A673 (cell line): ENCODE measurements around the gene TAF1C. TPM values are rescaled to one million over a fixed set of nuclear protein-coding genes. Genes with fewer than 3 reads are reported as not detected.

ENCODE experiments used
- BruUV-seq: library from RNA; stranded (reverse); fragments of 400-500 nt; replicated peaks from 2 replicates; lab custom pipeline; 2021; lab: Mats Ljungman, UMichigan
- CTCF ChIA-PET: fragments of 300-600 bp; sonication (Branson Sonifier 250); formaldehyde crosslinking; loops from one replicate; lab custom pipeline; 2022; ENCODE audit warnings: antibody characterized with exemption; lab: Charles Lee
- POLR2A ChIA-PET: fragments of 300-600 bp; sonication (Branson Sonifier 250); formaldehyde crosslinking; loops from one replicate; lab custom pipeline; 2022; ENCODE audit warnings: antibody characterized with exemption; ENCODE audit not compliant: low non-redundant PET; lab: Charles Lee
- DNase-seq: peaks from one replicate; pipeline ENCODE4 v3.0.0-alpha.2; 2015; ENCODE audit warnings: low spot score
- H3K27ac ChIP-seq: fragments of 200-600 bp; sonication (generic); 2 replicates; pipeline ENCODE4 v1.5.1; 2016; ENCODE audit warnings: mixed run types, low read depth, mild to moderate bottlenecking, mixed read lengths, antibody characterized with exemption, low read length; ENCODE audit not compliant: poor library complexity, severe bottlenecking
- H3K27me3 ChIP-seq: fragments of 200-600 bp; sonication (generic); replicated peaks from 2 replicates; pipeline ENCODE4 v1.6.1; 2017; ENCODE audit warnings: mixed run types, low read depth, mild to moderate bottlenecking, mixed read lengths, antibody characterized with exemption, low read length; ENCODE audit not compliant: insufficient read depth, poor library complexity
- H3K36me3 ChIP-seq: fragments of 200-600 bp; sonication (generic); 2 replicates; pipeline ENCODE4 v1.6.1; 2016; ENCODE audit warnings: mixed run types, mild to moderate bottlenecking, mixed read lengths, antibody characterized with exemption, low read length; ENCODE audit not compliant: insufficient read depth, poor library complexity, severe bottlenecking
- H3K4me1 ChIP-seq: fragments of 200-600 bp; sonication (generic); 2 replicates; pipeline ENCODE4 v1.6.1; 2017; ENCODE audit warnings: mixed run types, mild to moderate bottlenecking, mixed read lengths, antibody characterized with exemption, low read length; ENCODE audit not compliant: insufficient read depth, poor library complexity, severe bottlenecking
- H3K4me3 ChIP-seq: fragments of 200-600 bp; sonication (generic); 2 replicates; pipeline ENCODE4 v1.5.1; 2016; ENCODE audit warnings: low read depth, mixed run types, mild to moderate bottlenecking, mixed read lengths, low read length; ENCODE audit not compliant: poor library complexity, severe bottlenecking
- H3K9me3 ChIP-seq: fragments of 200-600 bp; sonication (generic); 2 replicates; pipeline ENCODE4 v1.6.1; 2016; ENCODE audit warnings: mixed run types, low read depth, mild to moderate bottlenecking, mixed read lengths, antibody characterized with exemption, low read length; ENCODE audit not compliant: poor library complexity, severe bottlenecking
- EZH2 ChIP-seq: fragments of 200-600 bp; sonication (generic); IDR thresholded peaks from 2 replicates; pipeline ENCODE4 v1.6.1; 2017; ENCODE audit warnings: borderline replicate concordance, low read depth, mild to moderate bottlenecking, mixed read lengths, antibody characterized with exemption, low read length; ENCODE audit not compliant: poor library complexity, severe bottlenecking
- intact Hi-C: fragments of 100-400 bp; cut with micrococcal nuclease; formaldehyde crosslinking; loops from one replicate; pipeline ENCODE4 v1.10.0; 2022; ENCODE audit not compliant: unreplicated experiment
- total RNA-seq: library from RNA; stranded (reverse); gene quantifications from 2 replicates; pipeline ENCODE4 v1.2.3, GENCODE V29; 2021
- TF ChIP-seq, protein P1 (sequence below): fragments of 300-800, 200-600 bp; sonication (generic); conservative IDR thresholded peaks from 2 replicates; pipeline ENCODE4 v1.5.1; 2017; ENCODE audit warnings: low read depth, mild to moderate bottlenecking, antibody characterized with exemption, low read length, moderate library complexity, mixed read lengths

TAF1C gene
- total RNA-seq, 1 experiment from 2014 or later: 58.4 TPM

DNA sequence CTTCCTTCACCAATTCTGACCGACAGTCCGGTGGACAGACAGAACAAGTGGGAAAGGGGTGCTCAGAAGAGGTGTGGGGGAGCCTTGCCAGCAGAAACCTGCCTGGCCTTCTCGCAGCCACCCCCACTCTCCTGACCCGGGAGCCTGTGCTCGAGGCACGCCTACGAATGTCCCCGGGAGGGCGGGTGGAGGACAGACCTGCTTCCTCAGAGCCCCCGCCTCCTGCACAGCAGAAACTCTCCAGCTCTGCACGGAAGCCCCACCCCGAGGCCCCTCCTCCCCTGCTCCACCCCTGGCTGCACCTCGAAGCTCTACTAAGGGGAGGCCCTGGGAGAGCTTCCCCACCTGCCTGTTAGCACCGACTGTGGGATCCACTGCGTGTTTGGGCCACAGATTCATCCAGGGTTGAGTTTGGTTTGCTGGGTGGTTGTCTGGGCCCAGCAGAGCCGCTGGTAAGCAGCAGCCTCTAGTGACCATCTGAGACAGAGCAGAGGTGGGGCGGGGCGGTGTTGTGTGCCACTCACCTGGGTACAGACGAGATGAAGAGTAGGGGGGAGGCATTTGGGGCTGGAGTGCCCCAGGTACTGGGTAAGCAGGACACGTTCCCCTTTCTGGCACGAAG lies 6.2 kb downstream of the TAF1C start:
- ChIA-PET CTCF (no interaction called here), POLR2A (no interaction called here)
- no TSS peak for BruUV-seq
- no peak for DNase-seq
- no peaks in the 10 kb centered on the region for H3K9me3 ChIP-seq
- TF ChIP-seq EZH2: no peak
- TF ChIP-seq, protein P1, sequence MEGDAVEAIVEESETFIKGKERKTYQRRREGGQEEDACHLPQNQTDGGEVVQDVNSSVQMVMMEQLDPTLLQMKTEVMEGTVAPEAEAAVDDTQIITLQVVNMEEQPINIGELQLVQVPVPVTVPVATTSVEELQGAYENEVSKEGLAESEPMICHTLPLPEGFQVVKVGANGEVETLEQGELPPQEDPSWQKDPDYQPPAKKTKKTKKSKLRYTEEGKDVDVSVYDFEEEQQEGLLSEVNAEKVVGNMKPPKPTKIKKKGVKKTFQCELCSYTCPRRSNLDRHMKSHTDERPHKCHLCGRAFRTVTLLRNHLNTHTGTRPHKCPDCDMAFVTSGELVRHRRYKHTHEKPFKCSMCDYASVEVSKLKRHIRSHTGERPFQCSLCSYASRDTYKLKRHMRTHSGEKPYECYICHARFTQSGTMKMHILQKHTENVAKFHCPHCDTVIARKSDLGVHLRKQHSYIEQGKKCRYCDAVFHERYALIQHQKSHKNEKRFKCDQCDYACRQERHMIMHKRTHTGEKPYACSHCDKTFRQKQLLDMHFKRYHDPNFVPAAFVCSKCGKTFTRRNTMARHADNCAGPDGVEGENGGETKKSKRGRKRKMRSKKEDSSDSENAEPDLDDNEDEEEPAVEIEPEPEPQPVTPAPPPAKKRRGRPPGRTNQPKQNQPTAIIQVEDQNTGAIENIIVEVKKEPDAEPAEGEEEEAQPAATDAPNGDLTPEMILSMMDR: no peak
- H3K4me3 ChIP-seq: no peak overlapping the region
- peaks cover 14% of the 10 kb centered on the region for H3K36me3 ChIP-seq
- no peaks in the 10 kb centered on the region for H3K27me3 ChIP-seq
- intact Hi-C loops: no loop called here
- no peak overlapping the region for H3K27ac ChIP-seq
- H3K4me1 ChIP-seq: no peaks in the 10 kb centered on the region

- Histone ChIP-seq H3K9me3 (no peaks in the 10 kb centered on the region), H3K27ac (no peak overlapping the region), H3K4me3 (no peak overlapping the region), H3K27me3 (no peaks in the 10 kb centered on the region), H3K36me3 (peaks cover 14% of the 10 kb centered on the region), H3K4me1 (no peaks in the 10 kb centered on the region)
- POLR2A ChIA-PET: no interaction called here
- no TSS peak for BruUV-seq
- intact Hi-C loops: loop anchor here (5.0 kb wide), 1 partner anchor 92 kb away; no protein-coding TSS in a partner anchor
- no peak for DNase-seq
- no peak for TF ChIP-seq EZH2
- TF ChIP-seq, protein P1: no peak
- CTCF ChIA-PET: no interaction called here
These were observed 7.1 kb downstream of the TAF1C start for GRCh38 chr16:84179612-84180320.

- H3K36me3 ChIP-seq: peaks cover 14% of the 10 kb centered on the region
These were observed 7.8 kb downstream of the TAF1C start for GRCh38 chr16:84178892-84179611.

More at GRCh38 chr16:84178892-84179611, 7.8 kb downstream of the TAF1C start:
- ChIA-PET POLR2A (no interaction called here), CTCF (no interaction called here)
- TF ChIP-seq EZH2: no peak
- TF ChIP-seq, protein P1: no peak
- Histone ChIP-seq H3K4me1 (no peaks in the 10 kb centered on the region), H3K27ac (no peak overlapping the region), H3K27me3 (no peaks in the 10 kb centered on the region), H3K9me3 (no peaks in the 10 kb centered on the region), H3K4me3 (no peak overlapping the region)
- DNase-seq: no peak
- intact Hi-C loops: loop anchor here (5.0 kb wide), 1 partner anchor 92 kb away; no protein-coding TSS in a partner anchor
- BruUV-seq: no TSS peak
